ENCODE results near the gene RNF144B.

Gene RNF144B

GRCh38 chr6:18485660-18486435 is 98.7 kb downstream of the RNF144B start:
- Histone ChIP-seq H3K36me3 (ENCODE audit: control insufficient read depth, insufficient read depth, low read length) (no peaks in the 10 kb centered on the region), H3K27me3 (replicated peaks; ENCODE audit: control insufficient read depth, insufficient read depth, low read length) (no peaks in the 10 kb centered on the region; the same call in 1 of the 2 replicates), H3K4me3 (replicated peaks; ENCODE audit: low read depth, low read length) (no peak overlapping the region)
- no peak for DNase-seq (ENCODE audit: extremely low read depth, insufficient read length)
- TF ChIP-seq, protein P1, sequence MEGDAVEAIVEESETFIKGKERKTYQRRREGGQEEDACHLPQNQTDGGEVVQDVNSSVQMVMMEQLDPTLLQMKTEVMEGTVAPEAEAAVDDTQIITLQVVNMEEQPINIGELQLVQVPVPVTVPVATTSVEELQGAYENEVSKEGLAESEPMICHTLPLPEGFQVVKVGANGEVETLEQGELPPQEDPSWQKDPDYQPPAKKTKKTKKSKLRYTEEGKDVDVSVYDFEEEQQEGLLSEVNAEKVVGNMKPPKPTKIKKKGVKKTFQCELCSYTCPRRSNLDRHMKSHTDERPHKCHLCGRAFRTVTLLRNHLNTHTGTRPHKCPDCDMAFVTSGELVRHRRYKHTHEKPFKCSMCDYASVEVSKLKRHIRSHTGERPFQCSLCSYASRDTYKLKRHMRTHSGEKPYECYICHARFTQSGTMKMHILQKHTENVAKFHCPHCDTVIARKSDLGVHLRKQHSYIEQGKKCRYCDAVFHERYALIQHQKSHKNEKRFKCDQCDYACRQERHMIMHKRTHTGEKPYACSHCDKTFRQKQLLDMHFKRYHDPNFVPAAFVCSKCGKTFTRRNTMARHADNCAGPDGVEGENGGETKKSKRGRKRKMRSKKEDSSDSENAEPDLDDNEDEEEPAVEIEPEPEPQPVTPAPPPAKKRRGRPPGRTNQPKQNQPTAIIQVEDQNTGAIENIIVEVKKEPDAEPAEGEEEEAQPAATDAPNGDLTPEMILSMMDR (IDR thresholded peaks at IDR 0.05; ENCODE audit: insufficient read depth, low read length, poor library complexity, severe bottlenecking), result no peak

DNA sequence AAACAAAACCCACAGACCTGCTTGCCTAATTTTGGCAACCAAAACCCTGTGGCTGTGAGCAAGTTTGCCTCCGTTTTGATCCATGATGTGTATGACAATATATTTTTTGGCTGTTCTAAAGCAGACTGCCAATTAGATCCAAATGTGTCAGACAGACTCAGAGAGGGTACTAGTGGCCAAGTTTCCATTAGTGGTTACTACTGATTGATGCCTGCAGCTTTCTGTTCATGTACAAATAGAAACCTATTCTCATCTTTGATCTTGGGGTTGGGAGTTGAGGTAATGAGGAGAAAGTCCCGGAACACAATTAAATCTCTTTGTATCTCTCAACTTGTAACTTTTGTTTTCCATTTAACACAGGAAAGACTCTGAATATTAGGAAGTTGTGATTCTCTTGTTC is 100.9 kb downstream of the RNF144B start:
- TF ChIP-seq, protein P1 (IDR thresholded peaks at IDR 0.05; ENCODE audit: insufficient read depth, low read length, poor library complexity, severe bottlenecking), result no peak
- H3K27me3 ChIP-seq (replicated peaks; ENCODE audit: control insufficient read depth, insufficient read depth, low read length), result no peaks in the 10 kb centered on the region; the same call in 1 of the 2 replicates
- DNase-seq (ENCODE audit: extremely low read depth, insufficient read length), result no peak
- H3K4me3 ChIP-seq (replicated peaks; ENCODE audit: low read depth, low read length), result no peak overlapping the region
- no peaks in the 10 kb centered on the region for H3K36me3 ChIP-seq (ENCODE audit: control insufficient read depth, insufficient read depth, low read length)

DNA sequence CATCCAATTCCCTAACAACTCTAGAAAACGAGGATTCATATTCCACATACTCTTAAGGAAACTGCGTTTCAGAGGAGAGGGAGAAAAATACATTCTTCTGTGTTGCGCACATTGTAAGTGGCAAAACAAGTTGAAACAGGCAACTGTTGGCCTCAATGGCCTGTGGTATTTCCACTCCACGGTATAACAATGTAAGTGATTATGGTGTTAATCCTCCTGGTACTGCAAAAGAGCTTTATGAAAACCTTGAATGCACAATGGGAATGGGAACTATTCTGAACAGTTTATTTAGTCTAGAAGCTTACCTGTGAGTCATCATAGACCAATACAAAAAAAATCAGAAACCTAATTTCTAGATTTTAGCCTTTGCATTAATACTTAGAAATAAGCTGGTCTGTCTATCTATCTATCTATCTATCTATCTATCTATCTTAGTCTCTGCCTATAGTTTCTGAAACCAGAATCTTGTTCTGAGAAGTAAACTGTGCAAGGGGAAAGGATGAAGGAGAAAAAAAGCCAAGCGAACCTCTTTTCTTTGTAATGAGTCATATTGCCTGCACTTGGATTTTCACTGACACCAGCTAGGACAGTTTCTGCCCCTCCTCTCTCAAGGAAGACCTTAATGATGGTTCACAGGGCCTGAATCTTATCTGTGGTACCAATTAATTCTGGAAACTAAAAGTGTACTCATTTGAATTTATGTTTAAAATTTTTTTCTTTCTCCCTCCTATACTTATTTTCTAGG is 101.5 kb downstream of the RNF144B start:
- H3K36me3 ChIP-seq (ENCODE audit: control insufficient read depth, insufficient read depth, low read length), result no peaks in the 10 kb centered on the region
- no peaks in the 10 kb centered on the region; the same call in 1 of the 2 replicates for H3K27me3 ChIP-seq (replicated peaks; ENCODE audit: control insufficient read depth, insufficient read depth, low read length)
- TF ChIP-seq, protein P1 (IDR thresholded peaks at IDR 0.05; ENCODE audit: insufficient read depth, low read length, poor library complexity, severe bottlenecking), result no peak
- DNase-seq (ENCODE audit: extremely low read depth, insufficient read length), result no peak
- no peak overlapping the region for H3K4me3 ChIP-seq (replicated peaks; ENCODE audit: low read depth, low read length)

GRCh38 chr6:18489335-18489734 is 102.2 kb downstream of the RNF144B start:
- Histone ChIP-seq H3K36me3 (ENCODE audit: control insufficient read depth, insufficient read depth, low read length) (no peaks in the 10 kb centered on the region), H3K4me3 (replicated peaks; ENCODE audit: low read depth, low read length) (no peak overlapping the region), H3K27me3 (replicated peaks; ENCODE audit: control insufficient read depth, insufficient read depth, low read length) (no peaks in the 10 kb centered on the region; the same call in 1 of the 2 replicates)
- TF ChIP-seq, protein P1 (IDR thresholded peaks at IDR 0.05; ENCODE audit: insufficient read depth, low read length, poor library complexity, severe bottlenecking), result no peak
- DNase-seq (ENCODE audit: extremely low read depth, insufficient read length), result no peak

GRCh38 chr6:18491308-18492045 is 104.3 kb downstream of the RNF144B start:
- Histone ChIP-seq H3K36me3 (ENCODE audit: control insufficient read depth, insufficient read depth, low read length) (no peaks in the 10 kb centered on the region), H3K4me3 (replicated peaks; ENCODE audit: low read depth, low read length) (no peak overlapping the region), H3K27me3 (replicated peaks; ENCODE audit: control insufficient read depth, insufficient read depth, low read length) (peaks cover 1% of the 10 kb centered on the region; the same call in 1 of the 2 replicates)
- TF ChIP-seq, protein P1 (IDR thresholded peaks at IDR 0.05; ENCODE audit: insufficient read depth, low read length, poor library complexity, severe bottlenecking), result no peak
- DNase-seq (ENCODE audit: extremely low read depth, insufficient read length), result no peak
